GM12872 (cell line): Measurements from ENCODE around the gene SLC22A2.

Experiments used
- CTCF ChIP-seq: IDR thresholded peaks from 3 replicates; pipeline ENCODE4 v1.5.1; 2011; ENCODE audit warnings: low read depth, mild to moderate bottlenecking, low read length, moderate library complexity; ENCODE audit not compliant: insufficient read depth

SLC22A2 gene

GRCh38 chr6:160258346-160259142 lies at the start of gene SLC22A2:
Gene SLC22A2 (minus strand): TSS chr6:160258821. CDS start chr6:160258757, 64 bp downstream.
- TF ChIP-seq CTCF: no peak

- no peak for TF ChIP-seq CTCF
Observed at GRCh38 chr6:160305926-160306713, 47.5 kb upstream of the SLC22A2 start.

GRCh38 chr6:160303806-160304205 lies 45.2 kb upstream of the SLC22A2 start:
- no peak for TF ChIP-seq CTCF

GRCh38 chr6:160301339-160301738 lies 42.7 kb upstream of the SLC22A2 start:
- TF ChIP-seq CTCF: no peak

- no peak for TF ChIP-seq CTCF
Observed at GRCh38 chr6:160300076-160300695, 41.6 kb upstream of the SLC22A2 start.

GRCh38 chr6:160299559-160299958 lies 40.9 kb upstream of the SLC22A2 start:
- no peak for TF ChIP-seq CTCF

- TF ChIP-seq CTCF: no peak
Observed at GRCh38 chr6:160298121-160298520, 39.5 kb upstream of the SLC22A2 start.
